ENCODE data around the gene FAM186B. TPM values are rescaled to one million over a fixed set of nuclear protein-coding genes. Genes with fewer than 3 reads are reported as not detected.

The FAM186B gene
- total and polyA plus RNA-seq, 7 donors = 0.04 to 1.00 (median 0.44) TPM

- ATAC-seq (peak in 3 of 4 donors; percentile 13 to 41 (median 22)), DNase-seq (no peak)
- Histone ChIP-seq H3K36me3 (ENCODE audit: insufficient read depth in 1 of 2, low read depth in 1 of 2) (no peaks in the 10 kb centered on the region), H3K4me3 (peak overlapping the region; percentile 66), H3K9me3 (no peaks in the 10 kb centered on the region), H3K4me1 (peaks cover 6% of the 10 kb centered on the region), H3K27ac (no peak overlapping the region), H3K27me3 (ENCODE audit: insufficient read depth in 3 of 3, low read length in 2 of 3) (peaks cover 0 to 50% (median 29%) of the 10 kb centered on the region in 3 donors)
- TF ChIP-seq CTCF (IDR thresholded peaks at IDR 0.05) = no peak
- intact Hi-C loops (cut with DNase I) = loop anchor here in 1 of 2 donors (5.0 kb wide), 1 partner anchor 44 kb away; no protein-coding TSS in a partner anchor
- 1% methylated on average over 39 to 61 of the region's 61 CpGs for WGBS, 3 donors
These were observed 67.5 kb downstream of the FAM186B start for GRCh38 chr12:49537752-49538509.

Other genes with a start within 250 kb of the FAM186B start
- 10 to 100 TPM in 2 of 4 donors, 1 to 10 TPM in 2; 5.0 to 10.6 (median 9.7) TPM for gene SPATS2, start 238.2 kb downstream of the FAM186B start, total RNA-seq
- 10 to 100 TPM in 1 of 3 donors, 1 to 10 TPM in 2; 4.4 to 10.1 (median 6.2) TPM for gene SPATS2, start 238.2 kb downstream of the FAM186B start, polyA plus RNA-seq
- under 1 TPM in 2 of 4 donors, not detected in 2; 0.04 to 0.32 TPM for gene KCNH3, start 66.6 kb downstream of the FAM186B start, total RNA-seq
- gene KCNH3, start 66.6 kb downstream of the FAM186B start, polyA plus RNA-seq = under 1 TPM in 2 of 3 donors, not detected in 1; 0.04 to 0.07 TPM
- 10 to 100 TPM; 39.1 to 82.3 (median 55.1) TPM for gene MCRS1, start 37.5 kb downstream of the FAM186B start, total RNA-seq
- gene MCRS1, start 37.5 kb downstream of the FAM186B start, polyA plus RNA-seq = 10 to 100 TPM; 24.3 to 54.9 (median 31.9) TPM
- 10 to 100 TPM; 24.5 to 26.1 (median 25.3) TPM for gene PRPF40B, start 17.9 kb upstream of the FAM186B start, total RNA-seq
- 10 to 100 TPM; 10.1 to 18.8 (median 15.7) TPM for gene PRPF40B, start 17.9 kb upstream of the FAM186B start, polyA plus RNA-seq
- gene FMNL3, start 101.8 kb upstream of the FAM186B start, total RNA-seq = 10 to 100 TPM in 1 of 4 donors, 1 to 10 TPM in 3; 5.5 to 11.3 (median 7.8) TPM
- gene FMNL3, start 101.8 kb upstream of the FAM186B start, polyA plus RNA-seq = 1 to 10 TPM; 1.5 to 3.2 (median 1.8) TPM
- gene TMBIM6, start 135.9 kb upstream of the FAM186B start, total RNA-seq = 100 to 1,000 TPM; 171 to 256 (median 241) TPM
- 100 to 1,000 TPM; 164 to 317 (median 250) TPM for gene TMBIM6, start 135.9 kb upstream of the FAM186B start, polyA plus RNA-seq
- gene NCKAP5L, start 222.8 kb upstream of the FAM186B start, total RNA-seq = 10 to 100 TPM; 11.7 to 16.5 (median 12.8) TPM
- 1 to 10 TPM; 6.8 to 7.8 (median 7.1) TPM for gene NCKAP5L, start 222.8 kb upstream of the FAM186B start, polyA plus RNA-seq
- 1 to 10 TPM; 1.6 to 3.5 (median 3.3) TPM for gene BCDIN3D, start 237.5 kb upstream of the FAM186B start, total RNA-seq
- 1 to 10 TPM; 1.8 to 9.0 (median 3.1) TPM for gene BCDIN3D, start 237.5 kb upstream of the FAM186B start, polyA plus RNA-seq

Measured in psoas muscle (tissue), 8 donors.